ENCODE data around the gene POLR3GL.

DNA sequence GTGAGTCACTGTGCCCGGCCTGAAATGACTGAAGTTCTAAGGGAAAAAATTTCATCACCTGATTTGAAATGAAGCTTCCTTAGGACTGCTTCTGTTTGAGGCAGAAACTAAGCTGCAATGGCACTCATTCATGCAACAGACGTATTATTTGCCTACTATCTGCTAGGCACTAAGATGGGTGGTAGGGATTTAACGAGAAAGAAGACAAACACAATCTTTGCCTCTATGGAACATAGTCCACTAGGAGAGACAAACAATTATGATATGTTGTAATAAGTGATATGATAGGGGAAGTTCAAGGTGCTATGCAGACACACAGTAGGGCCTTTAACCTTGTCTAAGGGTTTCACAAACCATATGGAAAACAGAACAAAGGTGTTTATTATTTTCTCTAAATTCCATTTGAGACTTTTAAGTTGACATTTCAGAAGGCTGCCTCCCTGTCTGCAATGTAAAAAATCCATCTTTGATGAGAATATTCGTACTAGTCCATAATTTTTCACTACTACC is 18.0 kb upstream of the POLR3GL start:
- TF ChIP-seq, protein P1, sequence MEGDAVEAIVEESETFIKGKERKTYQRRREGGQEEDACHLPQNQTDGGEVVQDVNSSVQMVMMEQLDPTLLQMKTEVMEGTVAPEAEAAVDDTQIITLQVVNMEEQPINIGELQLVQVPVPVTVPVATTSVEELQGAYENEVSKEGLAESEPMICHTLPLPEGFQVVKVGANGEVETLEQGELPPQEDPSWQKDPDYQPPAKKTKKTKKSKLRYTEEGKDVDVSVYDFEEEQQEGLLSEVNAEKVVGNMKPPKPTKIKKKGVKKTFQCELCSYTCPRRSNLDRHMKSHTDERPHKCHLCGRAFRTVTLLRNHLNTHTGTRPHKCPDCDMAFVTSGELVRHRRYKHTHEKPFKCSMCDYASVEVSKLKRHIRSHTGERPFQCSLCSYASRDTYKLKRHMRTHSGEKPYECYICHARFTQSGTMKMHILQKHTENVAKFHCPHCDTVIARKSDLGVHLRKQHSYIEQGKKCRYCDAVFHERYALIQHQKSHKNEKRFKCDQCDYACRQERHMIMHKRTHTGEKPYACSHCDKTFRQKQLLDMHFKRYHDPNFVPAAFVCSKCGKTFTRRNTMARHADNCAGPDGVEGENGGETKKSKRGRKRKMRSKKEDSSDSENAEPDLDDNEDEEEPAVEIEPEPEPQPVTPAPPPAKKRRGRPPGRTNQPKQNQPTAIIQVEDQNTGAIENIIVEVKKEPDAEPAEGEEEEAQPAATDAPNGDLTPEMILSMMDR (IDR thresholded peaks at IDR 0.05), result no peak
- no peak for TF ChIP-seq POLR2A (IDR thresholded peaks at IDR 0.05)
